Umbilical cord (tissue), 2 donors: ENCODE measurements around the gene BRF1. TPM values are rescaled to one million over a fixed set of nuclear protein-coding genes. Genes with fewer than 3 reads are reported as not detected.
"Not testable (repeated sequence)": the region's sequence is repeated elsewhere in the genome, so short reads cannot be mapped to it uniquely, and the experiment has no call there.

Experiments used
- DNase-seq: peaks from one replicate; pipeline ENCODE4 v3.0.0-alpha.2; 2015; ENCODE audit warnings: low spot score
- total RNA-seq: library from RNA; depleted of rRNA; stranded (reverse); fragments of >200 nt; gene quantifications from one replicate; pipeline ENCODE4 v1.2.3, GENCODE V29; 2014; ENCODE audit warnings: low replicate concordance; ENCODE audit not compliant: insufficient read depth

The BRF1 gene
- total RNA-seq, 1 donor from 2014 or later, result 41.9 TPM

GRCh38 chr14:105290621-105291346, 10.0 kb downstream of the BRF1 start:
- no peak for DNase-seq

- DNase-seq, result not testable (repeated sequence)
These were observed 11.9 kb downstream of the BRF1 start for GRCh38 chr14:105288936-105289335.

DNA sequence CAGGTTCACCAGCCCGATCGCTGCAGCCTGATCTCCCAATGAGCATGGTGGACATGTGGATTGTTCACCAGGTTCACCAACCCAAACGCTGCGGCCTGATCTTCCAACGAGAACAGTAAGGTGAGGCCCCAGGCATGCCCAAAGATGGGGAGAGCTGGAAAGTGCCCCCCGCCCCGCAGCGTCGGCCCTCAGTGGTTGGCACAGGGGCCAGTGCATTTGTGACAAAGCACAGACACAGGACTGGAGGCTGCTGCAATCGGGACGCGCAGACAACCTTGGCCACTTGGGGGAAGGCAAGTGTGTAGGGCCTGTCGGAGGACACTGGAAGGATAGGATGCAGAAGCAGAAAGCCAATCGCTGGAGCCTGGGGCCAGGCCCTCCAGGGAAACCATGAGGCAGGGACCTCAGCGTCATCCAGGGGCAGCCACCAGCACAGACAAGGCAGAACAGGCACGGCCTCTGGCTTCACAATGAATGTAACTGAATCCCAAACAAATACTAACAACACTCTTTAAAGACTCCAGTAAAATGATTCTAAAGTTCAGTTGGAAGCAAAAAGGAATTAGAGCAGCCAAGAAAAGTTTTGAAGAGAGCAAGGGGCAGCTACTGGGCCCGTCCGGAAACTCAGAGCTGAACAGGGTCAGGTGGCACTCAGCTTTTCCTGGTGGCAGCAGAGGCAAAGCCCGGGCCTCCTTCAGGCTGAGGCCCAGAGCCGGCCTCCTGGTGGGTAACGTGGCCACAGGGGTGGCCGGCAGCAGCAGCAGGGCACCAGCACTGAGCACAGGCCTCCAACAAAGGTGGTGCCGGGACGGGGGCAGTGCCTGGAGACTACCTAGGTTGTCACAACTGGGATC, 13.3 kb downstream of the BRF1 start:
- DNase-seq, result no peak

DNA sequence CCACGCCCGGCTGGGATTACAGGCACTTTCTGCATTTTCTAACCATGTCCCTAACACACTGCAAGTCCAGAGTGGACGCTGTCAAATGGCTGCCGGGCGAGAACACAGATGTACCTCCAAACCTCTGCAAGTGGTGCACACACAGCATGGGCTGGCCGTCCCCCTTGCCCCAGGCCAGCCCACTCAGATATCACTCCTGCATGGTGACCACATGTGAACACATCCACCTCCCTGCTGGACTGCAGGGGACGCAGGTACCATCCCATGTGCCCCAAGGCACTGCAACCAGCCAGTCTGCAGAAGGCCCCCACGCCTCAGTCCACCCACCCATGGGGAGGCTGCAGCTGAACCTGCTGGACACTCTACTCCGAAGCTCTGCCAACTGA, 14.0 kb downstream of the BRF1 start:
- no peak for DNase-seq

DNA sequence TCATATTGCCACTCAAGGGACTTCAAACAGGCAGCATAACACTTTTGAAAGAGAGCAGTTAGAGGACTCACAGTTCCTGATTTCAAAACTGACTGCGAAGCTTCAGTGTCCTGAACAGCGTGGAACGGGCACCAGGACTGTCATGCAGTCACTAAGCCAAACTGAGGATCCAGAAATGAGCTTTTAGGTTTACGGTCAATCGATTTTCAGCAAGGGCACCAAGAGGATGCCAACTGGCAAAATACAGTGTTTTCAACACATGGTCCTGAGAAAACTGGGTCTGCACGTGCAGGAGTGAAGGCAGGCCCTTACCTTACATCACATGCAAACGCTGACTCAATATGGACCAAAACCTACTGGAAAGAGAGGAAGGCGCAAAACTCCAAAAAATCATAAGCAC, 15.6 kb downstream of the BRF1 start:
- DNase-seq, result no peak

DNA sequence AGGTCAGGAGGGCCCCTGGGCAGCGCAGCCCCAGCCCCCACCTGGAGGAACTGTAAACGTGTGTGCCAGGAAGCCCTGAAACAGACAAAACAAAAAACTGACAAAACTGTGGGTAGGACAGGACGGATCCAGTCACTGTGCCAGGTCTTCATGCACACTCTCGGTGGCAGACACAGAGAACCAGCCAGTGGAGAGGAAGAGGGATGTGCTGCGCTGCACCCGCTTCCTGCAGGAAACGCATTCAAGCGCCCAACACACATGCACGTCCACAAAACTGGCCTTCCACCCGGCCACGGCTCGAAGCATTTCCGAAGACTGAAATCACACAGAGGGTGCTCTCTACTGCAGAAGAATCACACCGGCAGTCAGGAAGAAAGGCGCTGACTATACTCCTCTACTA, 16.9 kb downstream of the BRF1 start:
- DNase-seq, result no peak

GRCh38 chr14:105283028-105283427, 17.8 kb downstream of the BRF1 start:
- no peak for DNase-seq

- DNase-seq, result no peak
These were observed 18.6 kb downstream of the BRF1 start for GRCh38 chr14:105282098-105282725.

- DNase-seq, result peak; percentile 81
These were observed 19.3 kb downstream of the BRF1 start for GRCh38 chr14:105281371-105282097.

- DNase-seq, result no peak
These were observed 20.3 kb downstream of the BRF1 start for GRCh38 chr14:105280525-105280924.

- no peak for DNase-seq
These were observed 21.0 kb downstream of the BRF1 start for GRCh38 chr14:105279642-105280361.

- not testable (repeated sequence) for DNase-seq
These were observed 23.4 kb downstream of the BRF1 start for GRCh38 chr14:105277448-105277847.

- DNase-seq, result peak; percentile 49
These were observed 25.4 kb downstream of the BRF1 start for GRCh38 chr14:105275267-105275946.

DNA sequence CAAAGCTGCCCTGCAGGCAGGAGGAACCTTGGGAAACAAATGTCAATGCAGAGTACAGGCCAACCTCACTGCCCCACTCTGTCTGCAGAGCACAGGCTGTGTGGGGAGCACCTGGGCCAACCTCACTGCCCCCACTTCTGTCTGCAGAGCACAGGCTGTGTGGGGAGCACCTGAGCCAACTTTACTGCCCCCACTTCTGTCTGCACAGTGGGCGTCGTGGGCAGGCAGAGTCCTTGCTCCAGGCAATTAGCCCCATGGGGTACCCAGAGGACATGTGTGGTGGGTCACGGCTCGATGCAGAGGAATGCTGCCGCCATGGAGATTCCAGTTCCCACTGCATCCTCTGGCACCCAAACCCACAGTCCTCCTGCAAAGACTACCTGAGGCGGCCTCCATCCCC, 26.2 kb downstream of the BRF1 start:
- DNase-seq, result no peak

- peak; percentile 27 for DNase-seq
These were observed 27.7 kb downstream of the BRF1 start for GRCh38 chr14:105273062-105273461.

DNA sequence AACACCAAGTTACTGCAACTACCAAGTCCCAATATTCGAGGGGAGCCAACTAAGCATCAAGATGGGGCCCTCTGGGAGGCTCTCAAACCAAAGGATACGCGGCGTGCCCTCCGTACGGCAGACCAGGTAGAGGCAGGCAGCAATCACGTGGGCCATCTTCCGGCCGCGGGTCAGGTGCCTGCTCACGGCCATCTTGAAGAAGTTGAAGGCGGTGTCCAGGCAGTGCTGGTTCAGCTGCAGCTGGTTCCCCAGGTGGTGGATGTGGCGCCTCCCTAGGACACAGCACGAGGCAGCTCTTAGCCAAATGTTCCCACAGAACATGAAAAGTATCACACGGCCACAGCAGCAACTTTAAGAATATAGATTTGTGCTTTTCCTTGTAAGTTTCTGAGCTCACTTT, 28.2 kb downstream of the BRF1 start:
- DNase-seq, result no peak

- DNase-seq, result no peak
These were observed 29.4 kb downstream of the BRF1 start for GRCh38 chr14:105271224-105271890.

DNA sequence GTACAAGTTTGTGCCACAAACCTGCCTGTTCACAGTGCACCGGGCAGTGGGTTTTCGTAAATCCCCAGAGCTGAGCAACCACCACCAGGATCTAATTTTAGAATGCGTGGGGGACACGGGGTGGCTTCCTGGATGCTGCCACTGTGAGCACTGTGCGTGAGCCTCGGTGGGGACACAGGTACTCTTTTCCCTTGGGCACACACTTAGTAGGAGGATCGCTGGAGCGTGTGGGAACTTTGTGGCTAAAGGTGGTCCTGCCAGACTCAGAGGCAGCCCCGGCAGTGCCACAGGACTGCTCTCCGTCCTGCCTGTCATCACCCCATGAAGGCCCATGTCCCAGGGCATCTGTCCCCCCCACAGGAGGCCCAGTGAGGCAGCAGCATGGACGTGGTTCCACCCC, 31.4 kb downstream of the BRF1 start:
- no peak for DNase-seq

- no peak for DNase-seq
These were observed 32.0 kb downstream of the BRF1 start for GRCh38 chr14:105268736-105269354.
